Stimulated activated CD4-positive, alpha-beta T cell treated with anti-CD3 and anti-CD28 coated beads, Interleukin-15, amount 100 ng/mL, for 1 hour (primary cell): ENCODE measurements around the gene ANKRD34A.

Source experiments
- DNase-seq, 2 donors: peaks; one replicate each; pipeline ENCODE4 v3.0.0-alpha.2; 2020; ENCODE audit warnings: low read depth in 1 of 2, low spot score in 1 of 2

ANKRD34A gene

GRCh38 chr1:145991735-145992412, 27.5 kb upstream of the ANKRD34A start:
- no peak for DNase-seq

GRCh38 chr1:145990249-145990855, 26.0 kb upstream of the ANKRD34A start:
- DNase-seq = no peak

GRCh38 chr1:145988773-145989172, 24.4 kb upstream of the ANKRD34A start:
- no peak for DNase-seq

GRCh38 chr1:145987926-145988325, 23.6 kb upstream of the ANKRD34A start:
- DNase-seq = no peak

GRCh38 chr1:145986551-145986950, 22.2 kb upstream of the ANKRD34A start:
- DNase-seq = no peak

GRCh38 chr1:145985502-145986439, 21.4 kb upstream of the ANKRD34A start:
- DNase-seq = no peak

GRCh38 chr1:145985129-145985501, 20.7 kb upstream of the ANKRD34A start:
- no peak for DNase-seq

GRCh38 chr1:145983960-145984830, 19.8 kb upstream of the ANKRD34A start:
- DNase-seq = no peak

GRCh38 chr1:145983206-145983675, 18.9 kb upstream of the ANKRD34A start:
- no peak for DNase-seq

GRCh38 chr1:145982010-145982723, 17.8 kb upstream of the ANKRD34A start:
- DNase-seq = no peak

- DNase-seq = no peak
Observed at GRCh38 chr1:145980457-145980994, 16.2 kb upstream of the ANKRD34A start.

- no peak for DNase-seq
Observed at GRCh38 chr1:145979746-145980456, 15.5 kb upstream of the ANKRD34A start.

GRCh38 chr1:145978854-145979745, 14.7 kb upstream of the ANKRD34A start:
- peak; percentile 44 to 51 for DNase-seq

- DNase-seq = no peak
Observed at GRCh38 chr1:145978471-145978853, 14.1 kb upstream of the ANKRD34A start.

GRCh38 chr1:145977486-145978470, 13.4 kb upstream of the ANKRD34A start:
- peak in 1 of 2 donors; percentile 43 for DNase-seq

GRCh38 chr1:145977016-145977415, 12.6 kb upstream of the ANKRD34A start:
- DNase-seq = no peak

GRCh38 chr1:145975216-145975615, 10.8 kb upstream of the ANKRD34A start:
- no peak for DNase-seq
